IMR-90 (cell line): ENCODE measurements around the gene HADH. TPM values are rescaled to one million over a fixed set of nuclear protein-coding genes. Genes with fewer than 3 reads are reported as not detected.

ENCODE experiments used
- ATAC-seq: fragments of 200-7000 bp; cut with Tn5 transposase; 2 replicates; pipeline ENCODE4 v1.9.1; 2020; ENCODE audit warnings: low read depth, mild to moderate bottlenecking, moderate library complexity
- BruUV-seq: library from RNA; stranded (reverse); fragments of 400-500 nt; replicated peaks from 2 replicates; lab custom pipeline; 2021; lab: Mats Ljungman, UMichigan
- CTCF ChIA-PET: fragments of 300-600 bp; formaldehyde crosslinking; extraction: SDS; loops from one replicate; lab custom pipeline; 2021; ENCODE audit warnings: antibody characterized with exemption; lab: Yijun Ruan, JAX
- POLR2A ChIA-PET: fragments of 300-600 bp; sonication (Branson Sonifier 250); formaldehyde crosslinking; loops from one replicate; lab custom pipeline; 2022; ENCODE audit warnings: antibody characterized with exemption; ENCODE audit not compliant: unreplicated experiment; lab: Charles Lee
- DNase-seq: peaks from one replicate; pipeline ENCODE4 v3.0.0; 2013
- H2AFZ ChIP-seq: replicated peaks from 2 replicates; pipeline ENCODE3; 2013; ENCODE audit warnings: low read length, mild to moderate bottlenecking; ENCODE audit not compliant: poor library complexity
- H2AK5ac ChIP-seq: 2 replicates; pipeline ENCODE4 v1.6.1; 2013; ENCODE audit warnings: low read depth, low read length, inconsistent platforms
- H2AK9ac ChIP-seq: replicated peaks from 2 replicates; pipeline ENCODE3; 2013; ENCODE audit warnings: mild to moderate bottlenecking, low read depth, low read length, moderate library complexity; ENCODE audit not compliant: poor library complexity
- H2BK120ac ChIP-seq: 2 replicates; pipeline ENCODE4 v1.6.1; 2013; ENCODE audit warnings: low read depth, low read length, inconsistent platforms
- H2BK15ac ChIP-seq: 3 replicates; pipeline ENCODE4 v1.6.1; 2013; ENCODE audit warnings: low read depth, low read length, inconsistent platforms
- H2BK20ac ChIP-seq: 2 replicates; pipeline ENCODE4 v1.6.1; 2013; ENCODE audit warnings: low read depth, mild to moderate bottlenecking, inconsistent platforms, low read length, moderate library complexity
- H2BK5ac ChIP-seq: 2 replicates; pipeline ENCODE4 v1.6.1; 2013; ENCODE audit warnings: mild to moderate bottlenecking, low read depth, low read length, inconsistent platforms; ENCODE audit not compliant: poor library complexity, severe bottlenecking
- H3K14ac ChIP-seq: replicated peaks from 2 replicates; pipeline ENCODE4 v1.6.1; 2013; ENCODE audit warnings: low read depth, low read length, inconsistent platforms
- H3K18ac ChIP-seq: 2 replicates; pipeline ENCODE4 v1.6.1; 2013; ENCODE audit warnings: low read depth, low read length, control low read depth
- H3K23ac ChIP-seq: 2 replicates; pipeline ENCODE4 v1.6.1; 2013; ENCODE audit warnings: low read depth, low read length, inconsistent platforms
- H3K27ac ChIP-seq: 2 replicates; pipeline ENCODE4 v1.5.1; 2013; ENCODE audit warnings: mild to moderate bottlenecking, control low read depth, low read length; ENCODE audit not compliant: insufficient read depth
- H3K27me3 ChIP-seq: 2 replicates; pipeline ENCODE4 v1.6.1; 2013; ENCODE audit warnings: low read length; ENCODE audit not compliant: control insufficient read depth, insufficient read depth
- H3K36me3 ChIP-seq: 2 replicates; pipeline ENCODE4 v1.6.1; 2013; ENCODE audit warnings: low read length, mixed read lengths; ENCODE audit not compliant: control insufficient read depth, insufficient read depth
- H3K4ac ChIP-seq: 2 replicates; pipeline ENCODE4 v1.6.1; 2013; ENCODE audit warnings: low read depth, low read length, inconsistent platforms
- H3K4me1 ChIP-seq: 2 replicates; pipeline ENCODE4 v1.6.1; 2013; ENCODE audit warnings: low read length, mixed read lengths; ENCODE audit not compliant: control insufficient read depth, insufficient read depth
- H3K4me2 ChIP-seq: 2 replicates; pipeline ENCODE4 v1.6.1; 2013; ENCODE audit warnings: low read depth, mild to moderate bottlenecking, control low read depth, low read length, moderate library complexity
- H3K4me3 ChIP-seq: 2 replicates; pipeline ENCODE4 v1.5.1; 2013; ENCODE audit warnings: low read depth, mild to moderate bottlenecking, control low read depth, low read length, moderate library complexity; ENCODE audit not compliant: insufficient read depth
- H3K56ac ChIP-seq: 2 replicates; pipeline ENCODE4 v1.6.1; 2013; ENCODE audit warnings: low read length, inconsistent platforms; ENCODE audit not compliant: insufficient read depth; ENCODE audit errors: extremely low read depth
- H3K79me1 ChIP-seq, 2 experiments: 2 replicates each; pipeline ENCODE4 v1.6.1; 2013; ENCODE audit warnings: low read length in 2 of 2, inconsistent platforms in 1 of 2, low read depth in 1 of 2
- H3K9ac ChIP-seq: 2 replicates; pipeline ENCODE4 v1.6.1; 2013; ENCODE audit warnings: low read depth, low read length, control low read depth
- H3K9me1 ChIP-seq: 2 replicates; pipeline ENCODE4 v1.6.1; 2013; ENCODE audit warnings: low read length, inconsistent platforms; ENCODE audit not compliant: insufficient read depth
- H3K9me3 ChIP-seq: 2 replicates; pipeline ENCODE4 v1.6.1; 2013; ENCODE audit warnings: low read length; ENCODE audit not compliant: control insufficient read depth, insufficient read depth
- H4K20me1 ChIP-seq: 2 replicates; pipeline ENCODE4 v1.6.1; 2013; ENCODE audit warnings: low read length, inconsistent platforms; ENCODE audit not compliant: insufficient read depth
- H4K5ac ChIP-seq: 2 replicates; pipeline ENCODE4 v1.6.1; 2013; ENCODE audit warnings: mild to moderate bottlenecking, low read depth, low read length, control low read depth
- H4K8ac ChIP-seq, 2 experiments: 2 replicates each; pipeline ENCODE4 v1.6.1; 2013; ENCODE audit warnings: low read depth in 2 of 2, low read length in 2 of 2, control low read depth in 1 of 2, inconsistent platforms in 1 of 2
- H4K91ac ChIP-seq: 2 replicates; pipeline ENCODE4 v1.6.1; 2013; ENCODE audit warnings: low read depth, low read length, inconsistent platforms; ENCODE audit not compliant: insufficient read depth
- CHD1 ChIP-seq: IDR thresholded peaks from 2 replicates; pipeline ENCODE4 v1.6.1; 2012; ENCODE audit warnings: low read depth, low read length, improper control_type of control experiment
- CTCF ChIP-seq: conservative IDR thresholded peaks from 2 replicates; pipeline ENCODE4 v1.5.1; 2012; ENCODE audit warnings: mild to moderate bottlenecking, low read depth, low read length, improper control_type of control experiment
- MAFK ChIP-seq: IDR thresholded peaks from 2 replicates; pipeline ENCODE4 v1.6.1; 2012; ENCODE audit warnings: low read depth, low read length, improper control_type of control experiment
- NFE2L2 ChIP-seq: fragments of 150-350 bp; IDR thresholded peaks from 2 replicates; pipeline ENCODE4 v1.6.1; 2016; ENCODE audit warnings: low read depth, mild to moderate bottlenecking, low read length
- POLR2A ChIP-seq: IDR thresholded peaks from 2 replicates; pipeline ENCODE4 v1.6.1; 2012; ENCODE audit warnings: mild to moderate bottlenecking, low read depth, low read length
- RAD21 ChIP-seq: IDR thresholded peaks from 2 replicates; pipeline ENCODE4 v1.6.1; 2012; ENCODE audit warnings: low read length, improper control_type of control experiment
- SMC3 ChIP-seq: fragments of 150-350 bp; IDR thresholded peaks from 2 replicates; pipeline ENCODE4 v1.6.1; 2016; ENCODE audit warnings: low read depth, mild to moderate bottlenecking, antibody characterized with exemption, low read length, moderate library complexity
- WGBS, 2 experiments: methylation state at CpG; one replicate each; pipeline versions ENCODE4 v1.1.5 to v1.1.7; 2013; ENCODE audit warnings: missing lambda C conversion rate in 2 of 2; ENCODE audit not compliant: insufficient read length in 1 of 2; ENCODE audit errors: extremely low coverage in 2 of 2; 5-methylcytosine and 5-hydroxymethylcytosine counted together
- dilution Hi-C: fragments of 300-500 bp; cut with HindIII; formaldehyde crosslinking; loops from one replicate; pipeline ENCODE4 v1.14.3; 2018; ENCODE audit warnings: low sequenced_read_pairs; ENCODE audit not compliant: unreplicated experiment
- in situ Hi-C: fragments of 300-500 bp; cut with MboI; formaldehyde crosslinking; loops from 3 replicates; pipeline ENCODE4 v1.14.3; 2019; ENCODE audit warnings: low sequenced_read_pairs, inconsistent platforms, mixed read lengths
- intact Hi-C: fragments of 100-400 bp; cut with micrococcal nuclease; formaldehyde crosslinking; loops from 2 replicates; pipeline ENCODE4 v1.10.0; 2022
- polyA plus RNA-seq, 3 experiments: library from polyadenylated mRNA; depleted of rRNA; stranded (reverse); fragments of >200 nt; gene quantifications; 2 replicates each; pipeline ENCODE4 v1.2.3, GENCODE V29; 2012; ENCODE audit warnings: low replicate concordance in 1 of 3
- total RNA-seq: library from RNA; depleted of rRNA; stranded (reverse); fragments of >200 nt; gene quantifications from 2 replicates; pipeline ENCODE4 v1.2.3, GENCODE V29; 2012

Gene HADH
- total and polyA plus RNA-seq, 2 of the 4 experiments (the other 2 are of a cell fraction), result 6.8 to 22.6 TPM

- Histone ChIP-seq H4K91ac (no peak overlapping the region), H4K20me1 (no peaks in the 10 kb centered on the region), H2BK5ac (no peak overlapping the region), H2BK20ac (no peak overlapping the region), H3K18ac (no peak overlapping the region), H2AK5ac (no peak overlapping the region), H3K4me2 (no peak overlapping the region), H3K79me1 (no peaks in the 10 kb centered on the region), H3K27ac (no peak overlapping the region), H2BK120ac (no peak overlapping the region), H3K4me1 (no peaks in the 10 kb centered on the region), H2AK9ac (no peak overlapping the region), H2BK15ac (no peak overlapping the region), H3K4me3 (no peak overlapping the region), H3K9ac (no peak overlapping the region), H3K14ac (no peak overlapping the region), H3K4ac (no peak overlapping the region), H3K56ac (no peak overlapping the region), H3K9me3 (no peaks in the 10 kb centered on the region), H4K8ac (no peak overlapping the region), H3K9me1 (no peaks in the 10 kb centered on the region), H3K36me3 (no peaks in the 10 kb centered on the region), H2AFZ (no peak overlapping the region), H3K27me3 (peaks cover 4% of the 10 kb centered on the region), H3K23ac (no peak overlapping the region), H4K5ac (no peak overlapping the region)
- CTCF ChIA-PET, result interaction anchor here (0.6 kb wide), 1 partner anchor 361 kb away, joined by 5 read pairs; no protein-coding TSS in a partner anchor
- TF ChIP-seq MAFK (no peak), SMC3 (no peak), POLR2A (no peak), CHD1 (no peak), NFE2L2 (no peak), CTCF (no peak), RAD21 (no peak)
- 100% methylated on average over 2 of the region's 5 CpGs; no CpG with 5 or more reads in 1 of the 2 experiments for WGBS, 2 experiments
- ATAC-seq (no peak), DNase-seq (no peak)
- POLR2A ChIA-PET, result no interaction called here
- dilution Hi-C loops (no loop called here), in situ Hi-C loops (no loop called here), intact Hi-C loops (no loop called here)
- BruUV-seq, result no TSS peak
Measured at GRCh38 chr4:108049406-108049805, 59.7 kb downstream of the HADH start.
